HT-29 (cell line): Measurements from ENCODE around the gene RNF123. TPM values are rescaled to one million over a fixed set of nuclear protein-coding genes. Genes with fewer than 3 reads are reported as not detected.

Source experiments
- DNase-seq: peaks from one replicate; pipeline ENCODE4 v3.0.0-alpha.2; 2015; ENCODE audit warnings: low spot score
- total RNA-seq: library from RNA; depleted of rRNA; stranded (reverse); fragments of >200 nt; shearing (Covaris generic); gene quantifications from 2 replicates; pipeline ENCODE4 v1.2.3, GENCODE V29; 2014

The RNF123 gene
- total RNA-seq, 1 experiment from 2014 or later, result 24.3 TPM

- DNase-seq, result no peak
Measured at GRCh38 chr3:49658711-49659110, 30.6 kb upstream of the RNF123 start.

GRCh38 chr3:49659756-49660155 lies 29.6 kb upstream of the RNF123 start:
- no peak for DNase-seq

GRCh38 chr3:49661281-49661680 lies 28.1 kb upstream of the RNF123 start:
- no peak for DNase-seq

- no peak for DNase-seq
Measured at GRCh38 chr3:49662021-49662420, 27.3 kb upstream of the RNF123 start.

GRCh38 chr3:49662720-49663413 lies 26.5 kb upstream of the RNF123 start:
- DNase-seq, result no peak

GRCh38 chr3:49663831-49664230 lies 25.5 kb upstream of the RNF123 start:
- no peak for DNase-seq

- no peak for DNase-seq
Measured at GRCh38 chr3:49664300-49664699, 25.1 kb upstream of the RNF123 start.

- DNase-seq, result no peak
Measured at GRCh38 chr3:49665822-49666519, 23.4 kb upstream of the RNF123 start.

GRCh38 chr3:49666592-49666991 lies 22.8 kb upstream of the RNF123 start:
- DNase-seq, result no peak

GRCh38 chr3:49667701-49668413 lies 21.5 kb upstream of the RNF123 start:
- DNase-seq, result no peak

GRCh38 chr3:49668414-49668797 lies 21.0 kb upstream of the RNF123 start:
- DNase-seq, result peak; percentile 5

- peak; percentile 32 for DNase-seq
Measured at GRCh38 chr3:49668861-49669260, 20.5 kb upstream of the RNF123 start.

- DNase-seq, result no peak
Measured at GRCh38 chr3:49669352-49669751, 20.0 kb upstream of the RNF123 start.

- no peak for DNase-seq
Measured at GRCh38 chr3:49670940-49671290, 18.4 kb upstream of the RNF123 start.

- peak; percentile 73 for DNase-seq
Measured at GRCh38 chr3:49671291-49672288, 17.8 kb upstream of the RNF123 start.

GRCh38 chr3:49673121-49673714 lies 16.1 kb upstream of the RNF123 start:
- DNase-seq, result peak; percentile 42

- DNase-seq, result peak; percentile 96
Measured at GRCh38 chr3:49673715-49674496, 15.5 kb upstream of the RNF123 start, which contains the start of gene APEH. Gene APEH, plus strand, starts transcription at chr3:49674351. Its CDS starts 51 bp downstream, at chr3:49674402.

GRCh38 chr3:49674497-49674983 lies 14.8 kb upstream of the RNF123 start:
- no peak for DNase-seq

- DNase-seq, result no peak
Measured at GRCh38 chr3:49675912-49676311, 13.4 kb upstream of the RNF123 start.
